CMK (cell line): Measurements from ENCODE around the gene CRB2.

Experiments
- DNase-seq: peaks from one replicate; pipeline ENCODE4 v3.0.0-alpha.2; 2010; ENCODE audit warnings: low read depth

CRB2 gene

GRCh38 chr9:123421801-123422455 is 65.9 kb downstream of the CRB2 start:
- no peak for DNase-seq

GRCh38 chr9:123422635-123423310 is 66.8 kb downstream of the CRB2 start:
- no peak for DNase-seq

- DNase-seq, result no peak
Measured at GRCh38 chr9:123423311-123423640, 67.3 kb downstream of the CRB2 start.

- DNase-seq, result no peak
Measured at GRCh38 chr9:123424131-123424530, 68.1 kb downstream of the CRB2 start.

GRCh38 chr9:123424552-123425225 is 68.7 kb downstream of the CRB2 start:
- DNase-seq, result no peak

- no peak for DNase-seq
Measured at GRCh38 chr9:123425261-123425821, 69.3 kb downstream of the CRB2 start.

- no peak for DNase-seq
Measured at GRCh38 chr9:123425836-123426365, 69.9 kb downstream of the CRB2 start.

GRCh38 chr9:123426406-123426805 is 70.4 kb downstream of the CRB2 start:
- no peak for DNase-seq
